Subcutaneous adipose tissue (tissue), 4 donors: ENCODE measurements around the gene HOXC12. TPM values are rescaled to one million over a fixed set of nuclear protein-coding genes. Genes with fewer than 3 reads are reported as not detected.

ENCODE experiments used
- CTCF ChIP-seq: fragments of 450-650 bp; IDR thresholded peaks from one replicate; pipeline ENCODE4 v1.5.1; 2016; ENCODE audit warnings: low read depth, mild to moderate bottlenecking, control low read depth, antibody characterized with exemption, moderate library complexity
- total RNA-seq, 4 donors: library from RNA; depleted of rRNA; stranded (reverse); fragments of >200 nt; gene quantifications; one replicate each; pipeline ENCODE4 v1.1.0, GENCODE V29; 2016

The HOXC12 gene
- total RNA-seq, 4 donors from 2014 or later = 0.17 to 1.8 (median 0.50) TPM

- no peak for TF ChIP-seq CTCF
Observed at GRCh38 chr12:53985692-53985993, 30.9 kb downstream of the HOXC12 start.

GRCh38 chr12:53985994-53986685 lies 31.4 kb downstream of the HOXC12 start:
- no peak for TF ChIP-seq CTCF

GRCh38 chr12:53986686-53987483 lies 32.2 kb downstream of the HOXC12 start:
- TF ChIP-seq CTCF = no peak

GRCh38 chr12:53987787-53988230 lies 33.1 kb downstream of the HOXC12 start:
- TF ChIP-seq CTCF = no peak

GRCh38 chr12:53988541-53989226 lies 34.0 kb downstream of the HOXC12 start:
- TF ChIP-seq CTCF = no peak

- no peak for TF ChIP-seq CTCF
Observed at GRCh38 chr12:53989227-53990113, 34.8 kb downstream of the HOXC12 start.
